ENCODE data around the gene ADAM12.

DNA sequence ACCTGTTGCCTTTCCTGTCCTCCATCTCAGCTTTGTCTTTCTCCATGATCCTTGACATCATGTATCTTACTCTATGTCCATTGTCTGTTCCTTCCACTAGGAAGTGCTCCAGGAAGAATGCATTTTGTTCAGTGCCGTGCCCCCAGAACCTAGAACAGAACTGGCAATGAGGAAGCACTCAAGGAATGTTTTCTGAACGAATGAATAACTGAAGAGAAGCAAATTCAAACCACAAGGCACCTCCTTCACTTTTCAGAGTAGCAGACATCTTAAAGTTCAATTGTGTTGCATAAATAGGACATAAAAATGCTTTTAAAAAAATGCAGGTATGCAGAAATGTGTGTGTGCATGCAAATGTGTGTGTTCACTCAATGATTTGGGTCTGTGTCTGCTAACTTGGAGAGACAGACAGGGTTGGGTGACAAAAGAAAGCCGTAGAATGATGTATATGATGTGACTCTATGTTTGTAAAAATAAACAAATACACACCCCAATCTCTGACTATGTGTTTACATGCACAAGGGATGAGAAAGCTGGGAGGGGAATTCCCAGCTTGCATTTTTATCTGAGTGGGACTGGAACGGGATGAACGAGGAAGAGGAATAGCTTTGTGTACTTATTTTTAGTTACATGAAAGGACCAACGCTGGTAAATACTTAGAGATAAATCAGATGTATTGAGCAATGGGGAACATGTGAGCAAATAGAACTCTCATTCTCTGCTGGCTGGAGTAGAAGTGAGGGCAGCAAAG is 254.2 kb downstream of the ADAM12 start:
- TF ChIP-seq, protein P1, sequence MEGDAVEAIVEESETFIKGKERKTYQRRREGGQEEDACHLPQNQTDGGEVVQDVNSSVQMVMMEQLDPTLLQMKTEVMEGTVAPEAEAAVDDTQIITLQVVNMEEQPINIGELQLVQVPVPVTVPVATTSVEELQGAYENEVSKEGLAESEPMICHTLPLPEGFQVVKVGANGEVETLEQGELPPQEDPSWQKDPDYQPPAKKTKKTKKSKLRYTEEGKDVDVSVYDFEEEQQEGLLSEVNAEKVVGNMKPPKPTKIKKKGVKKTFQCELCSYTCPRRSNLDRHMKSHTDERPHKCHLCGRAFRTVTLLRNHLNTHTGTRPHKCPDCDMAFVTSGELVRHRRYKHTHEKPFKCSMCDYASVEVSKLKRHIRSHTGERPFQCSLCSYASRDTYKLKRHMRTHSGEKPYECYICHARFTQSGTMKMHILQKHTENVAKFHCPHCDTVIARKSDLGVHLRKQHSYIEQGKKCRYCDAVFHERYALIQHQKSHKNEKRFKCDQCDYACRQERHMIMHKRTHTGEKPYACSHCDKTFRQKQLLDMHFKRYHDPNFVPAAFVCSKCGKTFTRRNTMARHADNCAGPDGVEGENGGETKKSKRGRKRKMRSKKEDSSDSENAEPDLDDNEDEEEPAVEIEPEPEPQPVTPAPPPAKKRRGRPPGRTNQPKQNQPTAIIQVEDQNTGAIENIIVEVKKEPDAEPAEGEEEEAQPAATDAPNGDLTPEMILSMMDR (IDR thresholded peaks at IDR 0.05), result no peak
- no peak for TF ChIP-seq POLR2A (IDR thresholded peaks at IDR 0.05)
